Posterior vena cava (tissue), 2 donors: ENCODE results near the gene PCDHGA11. TPM values are rescaled to one million over a fixed set of nuclear protein-coding genes. Genes with fewer than 3 reads are reported as not detected.
"Not testable (repeated sequence)": the region's sequence is repeated elsewhere in the genome, so short reads cannot be mapped to it uniquely, and the experiment has no call there.

ENCODE experiments used
- DNase-seq: peaks from one replicate; pipeline ENCODE4 v3.0.0-alpha.2; 2020; ENCODE audit warnings: low spot score
- intact Hi-C, 2 donors: fragments of 100-400 bp; cut with DNase I; formaldehyde crosslinking; loops; one replicate each; pipeline versions ENCODE4 v1.14.1 to v1.14.2; 2022 to 2023
- total RNA-seq, 2 donors: library from RNA; stranded (reverse); fragmentation: NEBNext Ultra II Directional; extraction: Animal tissue kit (Norgen Biotek cat#: 25700); gene quantifications; one replicate each; pipeline ENCODE4 v1.2.1, GENCODE V29; 2021
- donor health status: DM: yes; HTN: yes; CAD: no.
- donor health status: DM: yes; HTN: yes; CAD: no.

The PCDHGA11 gene
- total RNA-seq, 2 donors from 2014 or later = 4.6 to 4.8 TPM

DNA sequence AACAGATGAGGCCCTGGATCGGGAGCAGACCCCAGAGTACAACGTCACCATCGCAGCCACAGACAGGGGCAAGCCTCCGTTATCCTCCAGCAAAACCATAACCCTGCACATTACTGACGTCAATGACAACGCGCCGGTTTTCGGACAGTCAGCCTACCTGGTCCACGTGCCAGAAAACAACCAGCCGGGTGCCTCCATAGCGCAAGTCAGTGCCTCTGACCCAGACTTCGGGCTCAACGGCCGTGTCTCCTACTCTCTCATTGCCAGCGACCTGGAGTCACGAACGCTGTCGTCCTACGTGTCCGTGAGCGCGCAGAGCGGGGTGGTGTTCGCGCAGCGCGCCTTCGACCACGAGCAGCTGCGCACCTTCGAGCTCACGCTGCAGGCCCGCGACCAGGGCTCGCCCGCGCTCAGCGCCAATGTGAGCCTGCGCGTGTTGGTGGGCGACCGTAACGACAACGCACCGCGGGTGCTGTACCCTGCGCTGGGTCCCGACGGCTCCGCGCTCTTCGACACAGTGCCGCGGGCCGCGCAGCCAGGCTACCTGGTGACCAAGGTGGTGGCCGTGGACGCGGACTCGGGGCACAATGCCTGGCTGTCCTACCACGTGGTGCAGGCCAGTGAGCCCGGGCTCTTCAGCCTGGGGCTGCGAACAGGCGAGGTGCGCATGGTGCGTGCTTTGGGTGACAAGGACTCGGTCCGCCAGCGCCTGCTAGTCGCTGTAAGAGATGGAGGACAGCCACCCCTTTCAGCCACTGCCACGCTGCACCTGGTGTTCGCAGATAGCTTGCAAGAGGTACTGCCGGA lies 1.6 kb upstream of the PCDHGA11 start:
- DNase-seq = no peak
- intact Hi-C loops = loop anchor here (10.0 kb wide), 2 partner anchors 136 to 146 kb away; no protein-coding TSS in a partner anchor

DNA sequence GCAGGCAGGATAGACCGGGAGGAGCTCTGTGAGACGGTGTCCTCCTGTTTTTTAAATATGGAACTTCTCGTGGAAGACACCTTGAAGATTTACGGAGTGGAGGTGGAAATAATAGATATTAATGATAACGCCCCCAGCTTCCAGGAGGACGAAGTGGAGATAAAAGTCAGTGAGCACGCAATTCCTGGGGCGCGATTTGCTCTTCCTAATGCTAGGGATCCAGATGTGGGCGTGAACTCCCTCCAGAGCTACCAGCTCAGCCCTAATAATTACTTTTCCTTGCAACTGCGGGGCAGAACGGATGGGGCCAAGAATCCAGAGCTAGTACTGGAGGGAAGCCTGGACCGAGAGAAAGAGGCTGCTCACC lies 621 bp downstream of the PCDHGA11 start:
- no peak for DNase-seq
- intact Hi-C loops = loop anchor here in 1 of 2 donors (10.0 kb wide), 1 partner anchor 103 kb away; no protein-coding TSS in a partner anchor

DNA sequence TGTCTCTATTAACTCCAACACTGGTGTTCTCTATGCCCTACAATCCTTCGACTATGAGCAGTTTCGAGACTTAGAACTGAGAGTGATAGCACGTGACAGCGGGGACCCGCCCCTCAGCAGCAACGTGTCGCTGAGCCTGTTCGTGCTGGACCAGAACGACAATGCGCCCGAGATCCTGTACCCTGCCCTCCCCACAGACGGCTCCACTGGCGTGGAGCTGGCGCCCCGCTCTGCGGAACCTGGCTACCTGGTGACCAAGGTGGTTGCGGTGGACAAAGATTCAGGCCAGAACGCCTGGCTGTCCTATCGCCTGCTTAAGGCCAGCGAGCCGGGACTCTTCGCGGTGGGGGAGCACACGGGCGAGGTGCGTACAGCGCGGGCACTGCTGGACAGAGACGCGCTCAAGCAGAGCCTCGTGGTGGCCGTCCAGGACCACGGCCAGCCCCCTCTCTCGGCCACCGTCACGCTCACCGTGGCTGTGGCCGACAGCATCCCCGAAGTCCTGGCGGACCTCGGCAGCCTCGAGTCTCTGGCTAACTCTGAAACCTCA lies 2.0 kb downstream of the PCDHGA11 start:
- intact Hi-C loops = loop anchor here in 1 of 2 donors (10.0 kb wide), 1 partner anchor 102 kb away; no protein-coding TSS in a partner anchor
- DNase-seq = no peak

DNA sequence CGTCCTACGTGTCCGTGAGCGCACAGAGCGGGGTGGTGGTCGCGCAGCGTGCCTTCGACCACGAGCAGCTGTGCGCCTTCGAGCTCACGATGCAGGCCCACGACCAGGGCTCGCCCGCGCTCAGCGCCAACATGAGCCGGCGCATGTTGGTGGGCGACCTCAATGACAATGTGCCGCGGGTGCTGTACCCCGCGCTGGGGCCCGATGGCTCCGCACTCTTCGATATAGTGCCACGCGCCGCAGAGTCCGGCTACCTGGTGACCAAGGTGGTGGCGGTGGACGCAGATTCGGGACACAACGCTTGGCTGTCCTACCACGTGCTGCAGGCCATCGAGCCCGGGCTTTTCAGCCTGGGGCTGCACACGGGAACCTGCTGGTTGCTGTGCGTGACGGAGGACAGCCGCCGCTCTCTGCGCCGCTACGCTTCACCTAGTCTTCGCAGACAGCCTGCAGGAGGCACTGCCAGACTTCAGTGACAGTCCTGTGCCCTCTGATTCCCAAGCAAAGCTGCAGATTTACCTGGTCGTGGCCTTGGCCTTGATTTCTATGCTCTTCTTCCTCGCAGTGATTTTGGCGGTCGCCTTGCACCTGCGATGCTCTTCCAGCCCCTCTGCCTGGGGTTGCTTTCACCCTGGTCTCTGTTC lies 7.1 kb downstream of the PCDHGA11 start:
- intact Hi-C loops = loop anchor here in 1 of 2 donors (10.0 kb wide), 1 partner anchor 97 kb away; no protein-coding TSS in a partner anchor
- no peak for DNase-seq

DNA sequence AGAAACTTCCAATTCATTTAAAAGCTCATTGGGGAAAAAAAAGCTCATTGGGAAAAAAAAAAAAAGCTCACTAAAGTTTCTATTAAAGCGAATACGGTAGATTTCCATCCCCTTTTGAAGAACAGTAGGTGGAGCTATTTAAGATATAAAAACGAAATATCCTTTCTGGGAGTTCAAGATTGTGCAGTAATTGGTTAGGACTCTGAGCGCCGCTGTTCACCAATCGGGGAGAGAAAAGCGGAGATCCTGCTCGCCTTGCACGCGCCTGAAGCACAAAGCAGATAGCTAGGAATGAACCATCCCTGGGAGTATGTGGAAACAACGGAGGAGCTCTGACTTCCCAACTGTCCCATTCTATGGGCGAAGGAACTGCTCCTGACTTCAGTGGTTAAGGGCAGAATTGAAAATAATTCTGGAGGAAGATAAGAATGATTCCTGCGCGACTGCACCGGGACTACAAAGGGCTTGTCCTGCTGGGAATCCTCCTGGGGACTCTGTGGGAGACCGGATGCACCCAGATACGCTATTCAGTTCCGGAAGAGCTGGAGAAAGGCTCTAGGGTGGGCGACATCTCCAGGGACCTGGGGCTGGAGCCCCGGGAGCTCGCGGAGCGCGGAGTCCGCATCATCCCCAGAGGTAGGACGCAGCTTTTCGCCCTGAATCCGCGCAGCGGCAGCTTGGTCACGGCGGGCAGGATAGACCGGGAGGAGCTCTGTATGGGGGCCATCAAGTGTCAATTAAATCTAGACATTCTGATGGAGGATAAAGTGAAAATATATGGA lies 9.7 kb downstream of the PCDHGA11 start, which contains the start of gene PCDHGA12:
Gene PCDHGA12 (plus strand): TSS at position 176 of the 782 bp plus-strand sequence. CDS start 253 bp downstream, at position 429.
- intact Hi-C loops = no loop called here
- DNase-seq = no peak

DNA sequence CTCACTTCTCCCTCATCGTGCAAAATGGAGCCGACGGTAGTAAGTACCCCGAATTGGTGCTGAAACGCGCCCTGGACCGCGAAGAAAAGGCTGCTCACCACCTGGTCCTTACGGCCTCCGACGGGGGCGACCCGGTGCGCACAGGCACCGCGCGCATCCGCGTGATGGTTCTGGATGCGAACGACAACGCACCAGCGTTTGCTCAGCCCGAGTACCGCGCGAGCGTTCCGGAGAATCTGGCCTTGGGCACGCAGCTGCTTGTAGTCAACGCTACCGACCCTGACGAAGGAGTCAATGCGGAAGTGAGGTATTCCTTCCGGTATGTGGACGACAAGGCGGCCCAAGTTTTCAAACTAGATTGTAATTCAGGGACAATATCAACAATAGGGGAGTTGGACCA lies 10.4 kb downstream of the PCDHGA11 start:
- no peak for DNase-seq
- intact Hi-C loops = no loop called here

DNA sequence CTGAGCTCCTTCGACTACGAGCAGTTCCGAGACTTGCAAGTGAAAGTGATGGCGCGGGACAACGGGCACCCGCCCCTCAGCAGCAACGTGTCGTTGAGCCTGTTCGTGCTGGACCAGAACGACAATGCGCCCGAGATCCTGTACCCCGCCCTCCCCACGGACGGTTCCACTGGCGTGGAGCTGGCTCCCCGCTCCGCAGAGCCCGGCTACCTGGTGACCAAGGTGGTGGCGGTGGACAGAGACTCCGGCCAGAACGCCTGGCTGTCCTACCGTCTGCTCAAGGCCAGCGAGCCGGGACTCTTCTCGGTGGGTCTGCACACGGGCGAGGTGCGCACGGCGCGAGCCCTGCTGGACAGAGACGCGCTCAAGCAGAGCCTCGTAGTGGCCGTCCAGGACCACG lies 11.5 kb downstream of the PCDHGA11 start:
- DNase-seq, intact Hi-C loops: not testable (repeated sequence)

DNA sequence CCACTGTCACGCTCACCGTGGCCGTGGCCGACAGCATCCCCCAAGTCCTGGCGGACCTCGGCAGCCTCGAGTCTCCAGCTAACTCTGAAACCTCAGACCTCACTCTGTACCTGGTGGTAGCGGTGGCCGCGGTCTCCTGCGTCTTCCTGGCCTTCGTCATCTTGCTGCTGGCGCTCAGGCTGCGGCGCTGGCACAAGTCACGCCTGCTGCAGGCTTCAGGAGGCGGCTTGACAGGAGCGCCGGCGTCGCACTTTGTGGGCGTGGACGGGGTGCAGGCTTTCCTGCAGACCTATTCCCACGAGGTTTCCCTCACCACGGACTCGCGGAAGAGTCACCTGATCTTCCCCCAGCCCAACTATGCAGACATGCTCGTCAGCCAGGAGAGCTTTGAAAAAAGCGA lies 11.9 kb downstream of the PCDHGA11 start:
- DNase-seq, intact Hi-C loops: not testable (repeated sequence)

DNA sequence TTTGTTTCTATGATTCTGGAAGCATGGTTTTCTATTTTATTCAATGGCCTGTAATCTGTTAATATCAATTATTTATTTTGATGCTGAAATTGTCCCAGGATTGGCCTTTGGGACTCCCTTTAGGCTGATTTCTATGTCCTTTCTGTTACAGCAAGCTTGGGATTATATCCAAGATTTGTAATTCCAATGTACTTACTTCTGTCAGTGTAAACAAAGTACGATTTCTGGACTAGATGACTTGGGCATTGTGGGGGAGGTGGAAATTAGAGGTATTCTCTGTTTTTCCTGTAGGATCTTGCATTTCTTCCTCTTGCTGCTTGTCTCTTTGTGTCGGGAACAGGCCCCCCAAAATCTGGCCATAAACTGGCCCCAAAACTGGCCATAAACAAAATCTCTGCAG lies 13.2 kb downstream of the PCDHGA11 start:
- DNase-seq = no peak
- intact Hi-C loops = no loop called here

DNA sequence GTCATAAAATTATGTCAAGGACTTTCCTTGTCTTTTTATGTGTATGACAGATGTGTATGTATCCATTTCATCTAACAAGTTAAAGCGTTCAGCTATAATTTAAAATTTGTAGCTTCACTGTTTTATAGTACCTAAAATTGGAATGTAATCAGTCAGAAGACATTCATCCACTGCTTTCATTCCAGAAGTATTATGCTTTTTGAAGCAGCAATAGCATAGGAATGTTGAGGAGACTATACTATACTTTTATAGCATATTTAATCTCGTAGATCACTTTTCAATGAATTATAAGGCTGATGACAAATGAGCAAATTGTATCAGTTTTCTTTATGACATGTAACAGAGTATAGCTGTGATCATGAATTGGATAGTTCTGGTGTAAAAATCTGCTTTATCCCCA lies 16.4 kb downstream of the PCDHGA11 start:
- intact Hi-C loops = no loop called here
- no peak for DNase-seq

DNA sequence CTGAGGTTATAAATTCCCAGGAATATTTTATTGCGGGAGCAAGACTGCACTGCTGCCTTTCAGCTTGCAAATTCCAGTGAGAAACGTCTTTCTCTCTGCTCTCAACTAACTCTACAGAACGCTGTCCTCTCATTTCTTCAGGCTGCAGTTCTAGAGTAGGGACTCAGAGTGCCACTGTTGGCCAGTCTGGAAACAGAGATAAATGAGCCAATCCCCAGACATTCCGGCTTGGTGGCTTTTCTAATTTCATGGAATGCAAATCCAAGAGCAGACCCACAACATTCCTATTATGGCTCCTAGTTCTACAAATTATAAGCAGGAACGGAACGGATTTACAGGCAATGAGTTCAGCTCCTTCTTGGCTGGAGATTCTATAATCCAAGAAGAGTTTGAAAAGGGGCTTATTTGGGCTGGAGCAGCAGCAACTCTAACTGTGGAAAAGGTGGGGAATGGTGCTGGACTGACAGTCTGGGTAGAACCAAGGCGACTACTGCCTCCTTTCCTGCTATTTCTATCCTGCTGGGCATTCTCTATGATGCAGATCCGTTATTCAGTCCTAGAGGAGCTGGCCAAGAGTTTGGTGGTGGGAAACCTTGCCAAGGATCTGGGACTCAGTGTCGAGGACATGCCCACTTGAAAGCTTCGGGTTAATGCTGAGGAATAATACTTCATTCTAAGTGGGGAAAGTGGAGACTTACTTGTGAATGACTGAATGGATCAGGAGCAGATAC lies 18.7 kb downstream of the PCDHGA11 start:
- intact Hi-C loops = no loop called here
- DNase-seq = no peak

DNA sequence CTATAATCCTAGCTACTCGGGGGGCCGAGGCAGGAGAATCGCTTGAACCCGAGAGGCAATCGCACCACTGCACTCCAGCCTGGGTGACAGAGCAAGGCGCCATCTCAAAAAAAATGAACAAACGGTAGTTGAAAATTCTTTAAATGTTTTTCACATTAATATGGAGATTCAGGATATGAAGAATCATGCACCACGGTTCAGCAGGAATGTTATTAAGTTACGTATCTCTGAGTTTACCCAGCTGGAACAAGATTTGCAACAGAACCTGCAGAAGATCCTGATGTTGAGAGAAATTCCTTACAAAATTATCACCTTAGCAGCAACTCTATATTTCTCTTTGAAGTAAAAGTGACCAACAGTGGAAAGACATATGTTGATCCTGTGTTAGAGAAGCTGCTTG lies 19.5 kb downstream of the PCDHGA11 start:
- no peak for DNase-seq
- intact Hi-C loops = no loop called here

DNA sequence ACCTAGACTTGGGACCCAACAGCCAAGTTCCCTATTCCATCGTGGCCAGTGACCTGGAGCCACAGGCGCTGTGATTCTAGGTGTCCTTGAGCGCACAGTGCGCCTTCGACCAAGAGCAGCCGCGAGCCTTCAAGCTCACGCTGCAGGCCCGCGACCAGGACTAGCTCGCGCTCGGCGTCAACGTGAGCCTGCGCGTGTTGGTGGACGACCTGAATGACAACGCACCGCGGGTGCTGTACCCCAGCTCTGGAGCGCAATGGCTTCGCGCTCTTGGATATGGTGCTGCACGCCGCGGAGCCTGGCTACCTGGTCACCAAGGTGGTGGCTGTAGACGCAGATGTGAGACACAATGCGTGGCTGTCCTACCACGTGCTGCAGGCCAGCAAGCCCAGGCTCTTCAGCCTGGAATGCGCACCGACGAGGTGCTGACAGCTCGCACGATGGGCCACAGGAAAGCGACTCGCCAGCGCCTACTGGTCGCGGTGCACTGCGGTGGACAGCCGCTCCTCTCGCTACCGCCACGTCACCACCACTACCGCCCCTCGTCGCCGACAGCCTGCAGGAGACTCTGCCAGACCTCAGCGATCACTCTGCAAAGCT lies 20.8 kb downstream of the PCDHGA11 start:
- DNase-seq = no peak
- intact Hi-C loops = no loop called here

DNA sequence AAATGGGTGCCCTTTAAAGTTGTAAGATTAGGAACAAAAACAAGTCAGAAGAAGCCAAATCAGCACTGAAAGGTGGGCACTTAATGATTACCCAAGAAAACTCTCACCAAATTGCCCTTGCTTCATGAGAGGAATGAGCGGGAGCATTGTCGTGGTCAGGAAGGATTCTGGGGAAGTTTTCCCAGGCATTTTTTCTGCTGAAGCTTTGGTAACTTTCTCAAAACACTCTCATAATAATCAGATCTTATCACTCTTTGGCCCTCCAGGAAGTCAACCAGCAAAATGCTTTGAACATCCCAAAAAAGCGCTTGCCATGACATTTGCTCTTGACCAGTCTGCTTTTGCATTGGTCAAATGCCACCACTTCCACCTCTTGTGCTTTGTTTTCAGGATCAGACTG lies 44.5 kb downstream of the PCDHGA11 start:
- intact Hi-C loops = no loop called here
- DNase-seq = no peak

Other genes starting within 250 kb of the PCDHGA11 start
- gene PCDHB7, start 248.4 kb upstream of the PCDHGA11 start, total RNA-seq = 1 to 10 TPM; 2.6 to 5.5 TPM
- gene PCDHB8, start 243.3 kb upstream of the PCDHGA11 start, total RNA-seq = 1 to 10 TPM; 2.3 to 3.5 TPM
- gene PCDHB16, start 238.7 kb upstream of the PCDHGA11 start, total RNA-seq = 1 to 10 TPM; 3.0 to 5.0 TPM
- gene PCDHB9, start 233.9 kb upstream of the PCDHGA11 start, total RNA-seq = 1 to 10 TPM; 1.1 to 5.3 TPM
- 1 to 10 TPM; 2.6 to 3.8 TPM for gene PCDHB10, start 228.7 kb upstream of the PCDHGA11 start, total RNA-seq
- gene PCDHB11, start 221.4 kb upstream of the PCDHGA11 start, total RNA-seq = 1 to 10 TPM; 3.6 to 4.0 TPM
- 1 to 10 TPM; 3.6 to 4.1 TPM for gene PCDHB12, start 212.3 kb upstream of the PCDHGA11 start, total RNA-seq
- gene PCDHB13, start 207.1 kb upstream of the PCDHGA11 start, total RNA-seq = 1 to 10 TPM; 3.9 to 6.4 TPM
- 1 to 10 TPM; 5.0 to 8.7 TPM for gene PCDHB14, start 197.7 kb upstream of the PCDHGA11 start, total RNA-seq
- gene PCDHB15, start 175.7 kb upstream of the PCDHGA11 start, total RNA-seq = 1 to 10 TPM; 3.8 to 4.4 TPM
- under 1 TPM; 0.46 to 1.00 TPM for gene SLC25A2, start 117.0 kb upstream of the PCDHGA11 start, total RNA-seq
- 10 to 100 TPM; 57.9 to 63.1 TPM for gene TAF7, start 100.3 kb upstream of the PCDHGA11 start, total RNA-seq
- gene PCDHGA1, start 90.5 kb upstream of the PCDHGA11 start, total RNA-seq = under 1 TPM; 0.81 to 0.93 TPM
- gene PCDHGA2, start 82.3 kb upstream of the PCDHGA11 start, total RNA-seq = 1 to 10 TPM; 3.7 to 7.4 TPM
- gene PCDHGA3, start 77.2 kb upstream of the PCDHGA11 start, total RNA-seq = 1 to 10 TPM; 2.0 to 3.0 TPM
- gene PCDHGB1, start 71.0 kb upstream of the PCDHGA11 start, total RNA-seq = 1 to 10 TPM; 2.6 to 2.8 TPM
- gene PCDHGA4, start 66.0 kb upstream of the PCDHGA11 start, total RNA-seq = 1 to 10 TPM; 4.7 to 5.5 TPM
- gene PCDHGB2, start 61.1 kb upstream of the PCDHGA11 start, total RNA-seq = 1 to 10 TPM; 4.7 to 5.2 TPM
- gene PCDHGA5, start 56.9 kb upstream of the PCDHGA11 start, total RNA-seq = 1 to 10 TPM; 3.9 to 5.2 TPM
- 1 to 10 TPM; 4.9 to 5.0 TPM for gene PCDHGB3, start 50.8 kb upstream of the PCDHGA11 start, total RNA-seq
- gene PCDHGA6, start 47.2 kb upstream of the PCDHGA11 start, total RNA-seq = 1 to 10 TPM; 6.6 to 7.9 TPM
- 1 to 10 TPM; 4.0 to 4.3 TPM for gene PCDHGA7, start 38.3 kb upstream of the PCDHGA11 start, total RNA-seq
- 1 to 10 TPM; 4.8 to 5.7 TPM for gene PCDHGB4, start 33.4 kb upstream of the PCDHGA11 start, total RNA-seq
- gene PCDHGA8, start 28.4 kb upstream of the PCDHGA11 start, total RNA-seq = 1 to 10 TPM; 2.0 to 2.4 TPM
- gene PCDHGB5, start 23.1 kb upstream of the PCDHGA11 start, total RNA-seq = 1 to 10 TPM; 8.1 to 9.5 TPM
- gene PCDHGA9, start 18.3 kb upstream of the PCDHGA11 start, total RNA-seq = 1 to 10 TPM; 5.6 to 7.2 TPM
- gene PCDHGB6, start 13.0 kb upstream of the PCDHGA11 start, total RNA-seq = 1 to 10 TPM; 6.7 to 8.5 TPM
- 1 to 10 TPM; 5.7 to 6.6 TPM for gene PCDHGA10, start 8.1 kb upstream of the PCDHGA11 start, total RNA-seq
- gene PCDHGB7, start 3.4 kb upstream of the PCDHGA11 start, total RNA-seq = 10 to 100 TPM; 12.2 to 17.1 TPM
- gene PCDHGA12, start 9.5 kb downstream of the PCDHGA11 start, total RNA-seq = 10 to 100 TPM in 1 of 2 donors, 1 to 10 TPM in 1; 5.2 to 11.6 TPM
- 10 to 100 TPM; 71.1 to 90.6 TPM for gene PCDHGC3, start 54.9 kb downstream of the PCDHGA11 start, total RNA-seq
- 1 to 10 TPM; 2.0 to 2.9 TPM for gene PCDHGC4, start 64.0 kb downstream of the PCDHGA11 start, total RNA-seq
- gene PCDHGC5, start 68.0 kb downstream of the PCDHGA11 start, total RNA-seq = 1 to 10 TPM; 2.3 to 2.6 TPM
- 10 to 100 TPM; 52.3 to 83.8 TPM for gene DIAPH1, start 197.9 kb downstream of the PCDHGA11 start, total RNA-seq
- gene HDAC3, start 215.8 kb downstream of the PCDHGA11 start, total RNA-seq = 10 to 100 TPM; 30.3 to 34.7 TPM
- 1 to 10 TPM; 2.5 to 3.0 TPM for gene RELL2, start 215.9 kb downstream of the PCDHGA11 start, total RNA-seq
- 10 to 100 TPM; 11.6 to 13.6 TPM for gene FCHSD1, start 230.4 kb downstream of the PCDHGA11 start, total RNA-seq